Measurements from ENCODE around the gene CPVL. TPM values are rescaled to one million over a fixed set of nuclear protein-coding genes. Genes with fewer than 3 reads are reported as not detected.

Gene CPVL
- total RNA-seq, result 0.36 TPM in 1 of 2 replicates, not detected in the other

- Histone ChIP-seq H3K4me3 (ENCODE audit: insufficient read depth, low read length) (no peak within 1 kb of the TSS), H4K20me1 (ENCODE audit: insufficient read depth, low read length) (no peaks in the 10 kb centered on the region), H3K4me1 (ENCODE audit: insufficient read depth, low read length) (no peaks in the 10 kb centered on the region), H3K79me2 (ENCODE audit: insufficient read depth, low read length) (no peaks in the 10 kb centered on the region), H3K36me3 (ENCODE audit: insufficient read depth, low read length) (no peaks in the 10 kb centered on the region), H3K27ac (ENCODE audit: low read depth, low read length) (no peak within 1 kb of the TSS), H3K27me3 (ENCODE audit: insufficient read depth, low read length) (peaks cover 55% of the 10 kb centered on the region), H2AFZ (ENCODE audit: low read length) (no peak within 1 kb of the TSS), H3K4me2 (ENCODE audit: insufficient read depth, low read length) (peak within 1 kb of the TSS; percentile 1), H3K9me3 (ENCODE audit: low read depth, low read length) (no peaks in the 10 kb centered on the region)
- no peak for TF ChIP-seq CTCF (IDR thresholded peaks at IDR 0.05; ENCODE audit: extremely low read depth, low read depth, low read length)
- no peak for DNase-seq (ENCODE audit: insufficient read length, low spot score, missing footprints)
Measured at GRCh38 chr7:29146057-29146706, at the start of gene CPVL. CPVL (minus strand) TSS chr7:29146537; CDS start chr7:29121061, 25,476 bp downstream.

GRCh38 chr7:29194594-29195427 lies 48.5 kb upstream of the CPVL start, which contains the start of gene CHN2:
CHN2 (plus strand) TSS chr7:29194775.
- H3K27me3 ChIP-seq (ENCODE audit: insufficient read depth, low read length), result peaks cover 74% of the 10 kb centered on the region
- H3K36me3 ChIP-seq (ENCODE audit: insufficient read depth, low read length), result no peaks in the 10 kb centered on the region
- H3K4me1 ChIP-seq (ENCODE audit: insufficient read depth, low read length), result no peaks in the 10 kb centered on the region
- H3K9me3 ChIP-seq (ENCODE audit: low read depth, low read length), result no peaks in the 10 kb centered on the region
- H3K79me2 ChIP-seq (ENCODE audit: insufficient read depth, low read length), result no peaks in the 10 kb centered on the region
- H3K27ac ChIP-seq (ENCODE audit: low read depth, low read length), result no peak within 1 kb of the TSS
- peak within 1 kb of the TSS; percentile 44 for H2AFZ ChIP-seq (ENCODE audit: low read length)
- peak within 1 kb of the TSS; percentile 70 for H3K4me2 ChIP-seq (ENCODE audit: insufficient read depth, low read length)
- H3K4me3 ChIP-seq (ENCODE audit: insufficient read depth, low read length), result peak within 1 kb of the TSS; percentile 61
- peak; percentile 65 for DNase-seq (ENCODE audit: insufficient read length, low spot score, missing footprints)
- TF ChIP-seq CTCF (IDR thresholded peaks at IDR 0.05; ENCODE audit: extremely low read depth, low read depth, low read length), result no peak
- H4K20me1 ChIP-seq (ENCODE audit: insufficient read depth, low read length), result no peaks in the 10 kb centered on the region

- Histone ChIP-seq H4K20me1 (ENCODE audit: insufficient read depth, low read length) (no peaks in the 10 kb centered on the region), H3K27me3 (ENCODE audit: insufficient read depth, low read length) (peaks cover 74% of the 10 kb centered on the region)
- no peak for DNase-seq (ENCODE audit: insufficient read length, low spot score, missing footprints)
Measured at GRCh38 chr7:29194206-29194593, 47.9 kb upstream of the CPVL start.

More at GRCh38 chr7:29194206-29194593, 47.9 kb upstream of the CPVL start:
- H3K79me2 ChIP-seq (ENCODE audit: insufficient read depth, low read length), result no peaks in the 10 kb centered on the region
- H3K4me3 ChIP-seq (ENCODE audit: insufficient read depth, low read length), result peak overlapping the region; percentile 61
- H3K36me3 ChIP-seq (ENCODE audit: insufficient read depth, low read length), result no peaks in the 10 kb centered on the region
- peak overlapping the region; percentile 70 for H3K4me2 ChIP-seq (ENCODE audit: insufficient read depth, low read length)
- H3K4me1 ChIP-seq (ENCODE audit: insufficient read depth, low read length), result no peaks in the 10 kb centered on the region
- TF ChIP-seq CTCF (IDR thresholded peaks at IDR 0.05; ENCODE audit: extremely low read depth, low read depth, low read length), result no peak
- no peaks in the 10 kb centered on the region for H3K9me3 ChIP-seq (ENCODE audit: low read depth, low read length)
- H3K27ac ChIP-seq (ENCODE audit: low read depth, low read length), result no peak overlapping the region
- H2AFZ ChIP-seq (ENCODE audit: low read length), result no peak overlapping the region

Data from osteoblast (primary cell).